Fibroblast of mammary gland (primary cell): ENCODE measurements around the gene ORAI2.
A peak's percentile ranks its signal among the peaks of the same experiment; 100 is the strongest.

ENCODE experiments used
- DNase-seq: peaks from one replicate; pipeline ENCODE4 v3.0.0-alpha.2; 2010; ENCODE audit warnings: low read depth
- H3K4me3 ChIP-seq: 2 replicates; pipeline ENCODE4 v1.5.1; 2011; ENCODE audit warnings: low read depth, mild to moderate bottlenecking, low read length, moderate library complexity; ENCODE audit not compliant: control insufficient read depth
- CTCF ChIP-seq: conservative IDR thresholded peaks from 2 replicates; pipeline ENCODE4 v1.5.1; 2011; ENCODE audit warnings: low read depth, low read length, inconsistent platforms; ENCODE audit not compliant: control insufficient read depth, insufficient read depth

Gene ORAI2

DNA sequence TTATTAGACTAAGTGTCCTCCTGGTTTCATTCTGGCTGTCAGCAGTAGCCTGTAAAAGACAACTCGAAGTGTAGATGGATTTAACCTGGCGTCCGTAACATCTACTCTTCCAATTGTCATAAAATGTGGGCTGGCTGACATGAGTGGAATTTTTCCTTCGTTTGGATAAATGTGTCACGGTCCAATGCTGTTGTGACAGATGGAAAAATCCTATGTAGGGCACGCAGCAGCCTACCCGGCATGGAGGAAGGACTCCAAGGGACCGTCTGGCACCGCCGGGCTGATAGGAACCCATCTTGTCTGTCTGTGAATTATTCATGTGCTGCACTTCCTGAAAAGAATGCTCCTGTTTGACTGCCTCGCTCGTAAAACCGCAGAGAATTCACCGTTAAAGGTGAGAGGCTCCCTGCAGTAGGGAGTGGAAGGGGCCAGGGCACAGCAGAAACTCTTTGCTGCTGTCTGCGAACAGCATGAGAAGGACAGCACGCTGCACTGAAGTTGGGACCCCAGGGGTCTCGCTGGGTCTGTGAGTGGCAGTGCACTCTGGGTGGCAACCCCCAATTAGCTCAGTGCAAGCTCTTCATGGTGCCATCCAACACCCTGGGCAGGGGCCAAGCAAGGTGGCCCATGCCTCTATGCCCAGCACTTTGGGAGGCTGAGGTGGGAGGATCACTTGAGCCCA is 1.6 kb upstream of the ORAI2 start:
- DNase-seq: no peak
- no peak for TF ChIP-seq CTCF
- H3K4me3 ChIP-seq: no peak overlapping the region

DNA sequence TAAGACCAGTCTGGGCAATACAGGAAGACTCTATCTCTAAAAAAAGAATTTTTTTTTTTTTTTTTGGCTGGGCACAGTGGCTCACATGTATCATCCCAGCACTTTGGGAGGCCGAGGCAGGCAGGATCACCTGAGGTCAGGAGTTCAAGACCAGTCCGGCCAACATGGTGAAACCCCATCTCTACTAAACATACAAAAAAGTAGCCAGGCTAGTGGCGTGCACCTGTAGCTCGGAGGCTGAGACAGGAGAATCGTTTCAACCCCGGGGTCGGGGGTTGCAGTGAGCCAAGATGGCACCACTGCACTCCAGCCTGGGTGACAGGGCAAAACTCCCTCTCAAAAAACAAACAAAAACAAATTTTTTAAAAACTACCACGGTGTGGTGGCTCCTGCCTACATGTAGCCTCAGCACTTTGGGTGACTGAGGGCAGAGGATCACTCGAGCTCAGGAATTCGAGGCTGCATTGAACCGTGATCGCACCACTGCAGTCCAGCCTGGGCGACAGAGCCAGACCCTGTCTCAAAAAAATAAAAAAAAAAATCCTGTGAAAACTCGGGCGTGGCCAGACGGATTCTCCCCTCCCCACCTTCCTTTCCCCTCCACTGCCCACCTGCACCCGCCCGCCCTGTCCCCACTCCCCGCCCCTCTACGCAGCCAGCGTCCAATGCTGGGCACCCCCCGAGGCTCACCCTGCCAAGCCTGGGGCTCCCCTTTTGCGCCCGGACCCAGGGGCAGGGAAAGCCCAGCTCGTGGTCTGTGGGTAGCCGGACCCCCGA is 745 bp upstream of the ORAI2 start:
- peak overlapping the region; percentile 57 for H3K4me3 ChIP-seq
- TF ChIP-seq CTCF: no peak
- DNase-seq: no peak

DNA sequence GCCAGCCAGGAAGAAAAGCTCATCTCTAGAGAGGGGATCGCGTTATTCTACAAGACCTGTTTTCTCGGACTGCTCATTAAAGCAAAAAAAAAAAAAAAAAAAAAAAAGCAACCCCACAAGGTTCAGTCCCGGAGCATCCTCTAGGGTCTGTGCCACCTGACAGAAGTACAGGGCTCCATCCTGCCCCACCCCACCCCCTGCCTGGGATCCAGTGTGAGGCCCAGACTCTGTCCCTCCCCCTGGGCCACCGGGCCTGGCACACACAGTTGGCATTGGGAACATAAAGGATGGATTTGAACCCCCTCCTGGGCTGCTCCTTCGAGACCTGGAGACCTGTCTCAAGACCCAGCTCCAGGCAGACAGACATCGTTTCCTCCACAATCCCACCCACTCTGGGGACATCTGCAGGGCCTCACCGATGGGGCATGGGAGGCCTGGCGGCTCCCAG is 688 bp downstream of the ORAI2 start:
- peak overlapping the region; percentile 65 for H3K4me3 ChIP-seq
- peak; percentile 38 for DNase-seq
- TF ChIP-seq CTCF: no peak

- no peak for DNase-seq
- no peak for TF ChIP-seq CTCF
- H3K4me3 ChIP-seq: no peak overlapping the region
Observed at GRCh38 chr7:102436118-102436517, 2.7 kb downstream of the ORAI2 start.

GRCh38 chr7:102439963-102440795 is 6.8 kb downstream of the ORAI2 start:
- TF ChIP-seq CTCF: no peak
- DNase-seq: peak; percentile 77
- H3K4me3 ChIP-seq: no peak overlapping the region

- TF ChIP-seq CTCF: no peak
- no peak overlapping the region for H3K4me3 ChIP-seq
- no peak for DNase-seq
Observed at GRCh38 chr7:102444961-102445673, 11.7 kb downstream of the ORAI2 start.
